ENCODE measurements around the gene E2F7.

GRCh38 chr12:77001276-77001675 lies 64.1 kb downstream of the E2F7 start:
- no peak for TF ChIP-seq CTCF (conservative IDR thresholded peaks at IDR 0.05; ENCODE audit: low read depth, low read length)
- TF ChIP-seq MXI1 (IDR thresholded peaks at IDR 0.05; ENCODE audit: borderline replicate concordance, low read depth, low read length), result no peak
- no peak for TF ChIP-seq POLR2A (IDR thresholded peaks at IDR 0.05; ENCODE audit: low read depth, low read length)
- TF ChIP-seq NFE2L2 (IDR thresholded peaks at IDR 0.05; ENCODE audit: low read depth, low read length), result no peak
- no peak for TF ChIP-seq CEBPB (IDR thresholded peaks at IDR 0.05; ENCODE audit: low read depth, low read length)
- no peak for TF ChIP-seq USF2 (IDR thresholded peaks at IDR 0.05; ENCODE audit: low read depth, low read length)
- no peak for TF ChIP-seq MAFK (IDR thresholded peaks at IDR 0.05; ENCODE audit: low read depth, low read length)
- no peak for TF ChIP-seq RAD21 (IDR thresholded peaks at IDR 0.05; ENCODE audit: low read length)
- no peak for TF ChIP-seq BHLHE40 (IDR thresholded peaks at IDR 0.05; ENCODE audit: low read depth, low read length)
- TF ChIP-seq RCOR1 (IDR thresholded peaks at IDR 0.05; ENCODE audit: insufficient replicate concordance, low read length), result no peak

Data from IMR-90 (cell line).